H1 (cell line): Measurements from ENCODE around the gene FHIT. TPM values are rescaled to one million over a fixed set of nuclear protein-coding genes. Genes with fewer than 3 reads are reported as not detected.

Source experiments
- CTCF ChIA-PET: fragments of 300-600 bp; sonication (Branson Sonifier 250); formaldehyde crosslinking; loops from one replicate; lab custom pipeline; 2021; ENCODE audit not compliant: partially characterized antibody; lab: Charles Lee
- POLR2A ChIA-PET: fragments of 300-600 bp; sonication (Branson Sonifier 250); formaldehyde crosslinking; loops from one replicate; lab custom pipeline; 2021; ENCODE audit warnings: inconsistent platforms; ENCODE audit not compliant: partially characterized antibody; lab: Charles Lee
- DNase-seq, 2 experiments: peaks; one replicate each; pipeline versions ENCODE4 v3.0.0 to v3.0.0-alpha.2; 2010 to 2022; ENCODE audit warnings: low spot score in 2 of 2, low read depth in 1 of 2, mixed read lengths in 1 of 2
- FAIRE-seq: peaks from 2 replicates; lab custom pipeline; 2011; peaks lifted over from hg19 to GRCh38; lab: Jason Lieb, UNC
- H2AFZ ChIP-seq: 2 replicates; pipeline ENCODE4 v1.8.1; 2012; ENCODE audit warnings: low read length, inconsistent platforms
- H2AK5ac ChIP-seq: 2 replicates; pipeline ENCODE4 v1.6.1; 2013; ENCODE audit warnings: low read depth, low read length
- H2BK120ac ChIP-seq: replicated peaks from 2 replicates; pipeline ENCODE3; 2013; ENCODE audit warnings: low read depth, low read length, inconsistent platforms
- H2BK12ac ChIP-seq: 2 replicates; pipeline ENCODE4 v1.6.1; 2013; ENCODE audit warnings: low read depth, low read length
- H2BK15ac ChIP-seq: 2 replicates; pipeline ENCODE4 v1.6.1; 2013; ENCODE audit warnings: low read length
- H2BK20ac ChIP-seq: 2 replicates; pipeline ENCODE4 v1.6.1; 2013; ENCODE audit warnings: low read length
- H2BK5ac ChIP-seq: 2 replicates; pipeline ENCODE4 v1.6.1; 2013; ENCODE audit warnings: low read depth, low read length
- H3K14ac ChIP-seq: 2 replicates; pipeline ENCODE4 v1.6.1; 2013; ENCODE audit warnings: inconsistent platforms; ENCODE audit not compliant: insufficient read length
- H3K18ac ChIP-seq: 2 replicates; pipeline ENCODE4 v1.6.1; 2013; ENCODE audit warnings: low read length; ENCODE audit errors: extremely low read depth
- H3K23ac ChIP-seq: 2 replicates; pipeline ENCODE4 v1.6.1; 2013; ENCODE audit warnings: inconsistent platforms; ENCODE audit not compliant: insufficient read length
- H3K23me2 ChIP-seq: 2 replicates; pipeline ENCODE4 v1.6.1; 2013; ENCODE audit warnings: low read depth, low read length
- H3K27ac ChIP-seq: 2 replicates; pipeline ENCODE4 v1.6.1; 2011; ENCODE audit warnings: low read depth, low read length, inconsistent platforms
- H3K27me3 ChIP-seq, 4 experiments: replicated peaks in 1 of 4; 1 replicate in 1 of 4; 2 replicates in 3 of 4; pipeline versions ENCODE4 v1.6.1 to v1.8.1; 2011 to 2013; ENCODE audit warnings: low read length in 3 of 4, mild to moderate bottlenecking in 3 of 4, inconsistent platforms in 2 of 4, mixed read lengths in 2 of 4, moderate library complexity in 1 of 4; ENCODE audit not compliant: control insufficient read depth in 3 of 4, insufficient read depth in 3 of 4; ENCODE audit errors: extremely low read depth in 1 of 4
- H3K36me3 ChIP-seq, 4 experiments: 2 replicates each; pipeline versions ENCODE4 v1.6.1 to v1.8.1; 2011 to 2013; ENCODE audit warnings: mild to moderate bottlenecking in 4 of 4, low read length in 3 of 4, moderate library complexity in 2 of 4, control low read depth in 1 of 4, inconsistent platforms in 1 of 4; ENCODE audit not compliant: insufficient read depth in 4 of 4, control insufficient read depth in 2 of 4
- H3K4ac ChIP-seq: replicated peaks from 2 replicates; pipeline ENCODE3; 2013; ENCODE audit warnings: low read length, low read depth, mixed read lengths, inconsistent platforms; ENCODE audit not compliant: insufficient read length
- H3K4me1 ChIP-seq, 4 experiments: replicated peaks in 1 of 4; 1 replicate in 1 of 4; 2 replicates in 3 of 4; pipeline versions ENCODE4 v1.6.1 to v1.8.1; 2011 to 2013; ENCODE audit warnings: low read length in 3 of 4, inconsistent platforms in 2 of 4, mixed read lengths in 1 of 4; ENCODE audit not compliant: insufficient read depth in 4 of 4, control insufficient read depth in 3 of 4
- H3K4me2 ChIP-seq, 2 experiments: 2 replicates each; pipeline versions ENCODE4 v1.6.1 to v1.8.1; 2011 to 2013; ENCODE audit warnings: low read depth in 2 of 2, low read length in 2 of 2, control low read depth in 1 of 2, inconsistent platforms in 1 of 2, mild to moderate bottlenecking in 1 of 2; ENCODE audit not compliant: insufficient read depth in 1 of 2
- H3K4me3 ChIP-seq, 4 experiments: fragments of 200-600, 300-600 bp in 1 of 4; sonication (generic), shearing (Covaris generic), sonication (Bioruptor Twin) in 1 of 4; 2 replicates each; pipeline versions ENCODE4 v1.5.1 to v1.8.1; 2011 to 2016; ENCODE audit warnings: low read length in 4 of 4, low read depth in 3 of 4, control low read depth in 2 of 4, inconsistent platforms in 2 of 4, mild to moderate bottlenecking in 2 of 4, mixed read lengths in 1 of 4, moderate library complexity in 1 of 4; ENCODE audit not compliant: insufficient read depth in 2 of 4; ENCODE audit errors: extremely low read depth in 1 of 4
- H3K56ac ChIP-seq: replicated peaks from 2 replicates; pipeline ENCODE3; 2013; ENCODE audit warnings: low read depth, mild to moderate bottlenecking, mixed read lengths, low read length, inconsistent platforms; ENCODE audit not compliant: insufficient read length
- H3K79me1 ChIP-seq: 2 replicates; pipeline ENCODE4 v1.6.1; 2013; ENCODE audit warnings: low read depth, low read length, control low read depth
- H3K79me2 ChIP-seq, 2 experiments: 2 replicates each; pipeline versions ENCODE4 v1.6.1 to v1.8.1; 2012 to 2013; ENCODE audit warnings: low read length in 2 of 2, mild to moderate bottlenecking in 2 of 2, inconsistent platforms in 1 of 2; ENCODE audit not compliant: insufficient read depth in 2 of 2, control insufficient read depth in 1 of 2
- H3K9ac ChIP-seq, 4 experiments: replicated peaks in 1 of 4; 1 replicate in 1 of 4; 2 replicates in 3 of 4; pipeline versions ENCODE4 v1.6.1 to v1.8.1; 2011 to 2013; ENCODE audit warnings: low read depth in 3 of 4, low read length in 3 of 4, control low read depth in 2 of 4, mild to moderate bottlenecking in 2 of 4, moderate library complexity in 2 of 4, inconsistent platforms in 1 of 4; ENCODE audit errors: extremely low read depth in 1 of 4
- H3K9me3 ChIP-seq, 2 experiments: 2 replicates each; pipeline versions ENCODE4 v1.6.1 to v1.8.1; 2012 to 2013; ENCODE audit warnings: mild to moderate bottlenecking in 2 of 2, moderate library complexity in 2 of 2, control low read depth in 1 of 2, inconsistent platforms in 1 of 2, low read depth in 1 of 2, low read length in 1 of 2, mixed read lengths in 1 of 2; ENCODE audit not compliant: insufficient read depth in 2 of 2
- H4K20me1 ChIP-seq, 2 experiments: replicated peaks in 1 of 2; 2 replicates each; pipeline versions ENCODE3 to v1.8.1; 2011 to 2013; ENCODE audit warnings: inconsistent platforms in 2 of 2, low read length in 2 of 2, mild to moderate bottlenecking in 1 of 2; ENCODE audit not compliant: insufficient read depth in 2 of 2, control insufficient read depth in 1 of 2
- H4K5ac ChIP-seq: 2 replicates; pipeline ENCODE4 v1.6.1; 2013; ENCODE audit warnings: low read length, low read depth, mixed read lengths, inconsistent platforms; ENCODE audit not compliant: insufficient read length
- H4K8ac ChIP-seq: 2 replicates; pipeline ENCODE4 v1.8.0; 2013; ENCODE audit warnings: mild to moderate bottlenecking, moderate library complexity, low read length, inconsistent platforms; ENCODE audit not compliant: insufficient read depth; ENCODE audit errors: extremely low read depth
- H4K91ac ChIP-seq: replicated peaks from 2 replicates; pipeline ENCODE3; 2013; ENCODE audit warnings: low read length, mixed read lengths, inconsistent platforms; ENCODE audit not compliant: insufficient read length
- BCL11A ChIP-seq, 2 experiments: IDR thresholded peaks; one replicate each; pipeline ENCODE4 v1.6.1; 2011; ENCODE audit warnings: low read depth in 2 of 2, low read length in 2 of 2, mild to moderate bottlenecking in 2 of 2
- CBX5 ChIP-seq: fragments of 300-800, 300-1000 bp; sonication (generic); IDR thresholded peaks from 2 replicates; pipeline ENCODE4 v1.7.1; 2016; ENCODE audit warnings: antibody characterized with exemption, low read length, low read depth
- CBX8 ChIP-seq: fragments of 300-800, 300-1000 bp; sonication (generic); IDR thresholded peaks from 2 replicates; pipeline ENCODE4 v1.7.1; 2016; ENCODE audit warnings: low read depth, low read length, borderline replicate concordance
- EZH2 ChIP-seq: fragments of 200-600 bp; sonication (generic); IDR thresholded peaks from 2 replicates; pipeline ENCODE4 v1.7.1; 2012; ENCODE audit warnings: low read depth, mild to moderate bottlenecking, moderate library complexity, low read length, inconsistent platforms; ENCODE audit not compliant: severe bottlenecking
- PHF8 ChIP-seq: fragments of 200-600 bp; sonication (generic); conservative IDR thresholded peaks from 2 replicates; pipeline ENCODE4 v1.7.1; 2012; ENCODE audit warnings: low read depth, mild to moderate bottlenecking, inconsistent platforms, low read length, moderate library complexity
- WGBS, 2 experiments: shearing (Covaris generic) in 1 of 2; methylation state at CpG; one replicate each; pipeline versions ENCODE4 v1.1.6 to v1.1.7; 2013 to 2015; ENCODE audit warnings: low lambda C conversion rate in 2 of 2, mixed read lengths in 2 of 2, inconsistent platforms in 1 of 2, low coverage in 1 of 2, missing lambda C conversion rate in 1 of 2; ENCODE audit not compliant: insufficient replicate concordance in 2 of 2, insufficient coverage in 1 of 2, insufficient read length in 1 of 2; ENCODE audit errors: extremely low coverage in 1 of 2, missing lambda C conversion rate in 1 of 2; 5-methylcytosine and 5-hydroxymethylcytosine counted together
- polyA plus RNA-seq, 7 experiments: library from polyadenylated mRNA; depleted of rRNA in 3 of 7; stranded (reverse) in 5 of 7; unstranded in 2 of 7; fragments of >200 nt in 5 of 7; fragments of 200-250 nt in 2 of 7; gene quantifications; 1 replicate in 5 of 7; 2 replicates in 1 of 7; 4 replicates in 1 of 7; pipeline versions ENCODE4 v1.2.1 to v1.2.3, GENCODE V29; 2011 to 2013; ENCODE audit warnings: missing spikeins in 2 of 7, mixed read lengths in 2 of 7
- total RNA-seq: library from RNA; stranded (reverse); fragmentation: NEBNext Ultra II Directional; extraction: Animal tissue kit (Norgen Biotek cat#: 25700); gene quantifications from 2 replicates; pipeline ENCODE4 v1.2.1, GENCODE V29; 2021

FHIT gene
- total and polyA plus RNA-seq, 2 of the 8 experiments (the other 6 are each of a cell fraction or from before 2014, with no cell fraction given): 1.2 to 3.2 TPM

GRCh38 chr3:61300006-61300380 is 48.7 kb upstream of the FHIT start:
- Histone ChIP-seq H2BK15ac (no peak overlapping the region), H3K18ac (no peak overlapping the region)
- DNase-seq: no peak
- CTCF ChIA-PET: interaction anchor here (1.2 to 1.4 kb wide), 4 partner anchors 17 to 295 kb away, joined by 3 to 4 read pairs (median 4); no protein-coding TSS in a partner anchor
- POLR2A ChIA-PET: interaction anchor here (0.6 to 0.8 kb wide), 3 partner anchors 20 to 1914 kb away, joined by 3 read pairs; no protein-coding TSS in a partner anchor
- TF ChIP-seq CBX8 (no peak), BCL11A (IDR thresholded peaks at IDR 0.05; ENCODE audit: low read depth in 2 of 2, low read length in 2 of 2) (no peak), CBX5 (no peak), PHF8 (no peak), EZH2 (no peak)
- TF ChIP-seq, all 59 proteins: peak for 0
- H4K91ac ChIP-seq: no peak overlapping the region
- H4K8ac ChIP-seq: no peak overlapping the region
- H3K79me1 ChIP-seq: no peaks in the 10 kb centered on the region
- no peak overlapping the region for H3K27ac ChIP-seq
- H2BK120ac ChIP-seq: no peak overlapping the region
- H2AK5ac ChIP-seq: no peak overlapping the region
- peaks cover 0 to 8% (median 3%) of the 10 kb centered on the region in 4 experiments; a peak in 3 of 7 replicates for H3K4me1 ChIP-seq
- no peaks in the 10 kb centered on the region for H3K36me3 ChIP-seq
- H3K79me2 ChIP-seq: no peaks in the 10 kb centered on the region
- H3K4me2 ChIP-seq: no peak overlapping the region
- no peaks in the 10 kb centered on the region for H3K23me2 ChIP-seq
- no peak overlapping the region for H3K14ac ChIP-seq
- WGBS, 2 experiments: 90% methylated on average over 4 of the region's 4 CpGs; no CpG with 5 or more reads in 1 of the 2 experiments
- no peak overlapping the region for H3K4me3 ChIP-seq
- no peak overlapping the region for H3K23ac ChIP-seq
- no peak for FAIRE-seq
- no peak overlapping the region for H2BK5ac ChIP-seq
- no peaks in the 10 kb centered on the region for H4K20me1 ChIP-seq
- no peak overlapping the region for H2BK20ac ChIP-seq
- H3K9ac ChIP-seq: no peak overlapping the region
- no peaks in the 10 kb centered on the region for H3K9me3 ChIP-seq
- H4K5ac ChIP-seq: no peak overlapping the region
- no peak overlapping the region for H3K56ac ChIP-seq
- H2BK12ac ChIP-seq: no peak overlapping the region
- H3K27me3 ChIP-seq: no peaks in the 10 kb centered on the region
- H3K4ac ChIP-seq: no peak overlapping the region
- H2AFZ ChIP-seq: no peak overlapping the region
